GM18870 (cell line): ENCODE measurements around the gene ISOC1.

ENCODE experiments used
- ATAC-seq: cut with Tn5 transposase; IDR thresholded peaks from one replicate; pipeline ENCODE4 v1.9.1; 2021; ENCODE audit warnings: moderate library complexity; ENCODE audit not compliant: unreplicated experiment

The ISOC1 gene

GRCh38 chr5:129124608-129125007 lies 30.1 kb downstream of the ISOC1 start:
- no peak for ATAC-seq

GRCh38 chr5:129125819-129126218 lies 31.3 kb downstream of the ISOC1 start:
- ATAC-seq = peak; percentile 85

GRCh38 chr5:129133553-129133952 lies 39.0 kb downstream of the ISOC1 start:
- no peak for ATAC-seq

- ATAC-seq = no peak
These were observed 41.1 kb downstream of the ISOC1 start for GRCh38 chr5:129135633-129136032.

- no peak for ATAC-seq
These were observed 43.1 kb downstream of the ISOC1 start for GRCh38 chr5:129137637-129138036.

GRCh38 chr5:129141078-129141477 lies 46.5 kb downstream of the ISOC1 start:
- no peak for ATAC-seq

GRCh38 chr5:129141696-129142095 lies 47.1 kb downstream of the ISOC1 start:
- ATAC-seq = no peak

- ATAC-seq = no peak
These were observed 61.3 kb downstream of the ISOC1 start for GRCh38 chr5:129155876-129156275.

- ATAC-seq = no peak
These were observed 67.3 kb downstream of the ISOC1 start for GRCh38 chr5:129161830-129162229.
